Transverse colon (tissue), 4 donors: ENCODE data around the gene AHR. TPM values are rescaled to one million over a fixed set of nuclear protein-coding genes. Genes with fewer than 3 reads are reported as not detected.

Source experiments
- DNase-seq: peaks from one replicate; pipeline ENCODE4 v3.0.0-alpha.2; 2019
- H3K27ac ChIP-seq, 4 donors: fragments of 200-600 bp; sonication (generic); 2 replicates each; pipeline ENCODE4 v1.5.1; 2016 to 2018; ENCODE audit warnings: inconsistent platforms in 4 of 4
- H3K27me3 ChIP-seq: fragments of 200-600 bp; sonication (generic); 2 replicates; pipeline ENCODE4 v1.5.1; 2017; ENCODE audit warnings: inconsistent platforms
- H3K36me3 ChIP-seq, 4 donors: fragments of 200-600 bp; sonication (generic); 2 replicates each; pipeline ENCODE4 v1.5.1; 2017 to 2019; ENCODE audit warnings: inconsistent platforms in 4 of 4
- H3K4me1 ChIP-seq, 4 donors: fragments of 200-600 bp; sonication (generic); 2 replicates each; pipeline ENCODE4 v1.5.1; 2017 to 2020; ENCODE audit warnings: inconsistent platforms in 4 of 4
- H3K4me3 ChIP-seq, 4 donors: fragments of 200-600 bp; sonication (generic); 1 replicate in 1 of 4; 2 replicates in 3 of 4; pipeline versions ENCODE4 v1.5.1 to v1.6.1; 2017 to 2019; ENCODE audit warnings: inconsistent platforms in 4 of 4
- H3K9me3 ChIP-seq, 2 donors: fragments of 200-600 bp; sonication (generic); 2 replicates each; pipeline ENCODE4 v1.5.1; 2017 to 2019; ENCODE audit warnings: inconsistent platforms in 2 of 2
- EP300 ChIP-seq: sonication (generic); formaldehyde crosslinking; IDR thresholded peaks from one replicate; pipeline ENCODE4 v1.6.1; 2017; ENCODE audit warnings: antibody characterized with exemption, low read depth
- POLR2A ChIP-seq: fragments of 450-650 bp; IDR thresholded peaks from one replicate; pipeline ENCODE4 v1.6.1; 2016; ENCODE audit warnings: antibody characterized with exemption, mild to moderate bottlenecking, moderate library complexity
- POLR2AphosphoS5 ChIP-seq, 3 donors: sonication (generic); formaldehyde crosslinking; IDR thresholded peaks; one replicate each; pipeline ENCODE4 v1.6.1; 2016; ENCODE audit warnings: antibody characterized with exemption in 3 of 3
- WGBS, 2 donors: methylation state at CpG; one replicate each; pipeline ENCODE4 v1.1.5; 2018; ENCODE audit warnings: low coverage in 1 of 2; 5-methylcytosine and 5-hydroxymethylcytosine counted together
- in situ Hi-C, 4 donors: fragments of 200-750 bp; cut with MboI; loops; one replicate each; pipeline versions ENCODE4 v1.15.0 to v1.15.1; 2017; ENCODE audit warnings: low sequenced_read_pairs in 3 of 4, low pct_ligation_motif_present in 1 of 4, low pct_unique_long_range_greater_than_20kb in 1 of 4
- intact Hi-C: fragments of 100-400 bp; cut with DNase I; formaldehyde crosslinking; loops from one replicate; pipeline ENCODE4 v1.15.1; 2023; ENCODE audit warnings: low total_unique reads
- total RNA-seq, 4 donors: library from RNA; depleted of rRNA; stranded (reverse); fragments of >200 nt; gene quantifications; one replicate each; pipeline ENCODE4 v1.1.0, GENCODE V29; 2016
- TF ChIP-seq, protein P1 (sequence below), 5 experiments: fragments of 200-600 bp in 3 of 5; fragments of 450-650 bp in 2 of 5; sonication (generic) in 3 of 5; IDR thresholded peaks; 1 replicate in 2 of 5; 2 replicates in 3 of 5; pipeline ENCODE4 v1.5.1; 2016 to 2017; ENCODE audit warnings: antibody characterized with exemption in 5 of 5, inconsistent platforms in 3 of 5, mild to moderate bottlenecking in 2 of 5, moderate library complexity in 1 of 5

AHR gene
- total RNA-seq, 4 donors from 2014 or later = 18.1 to 54.6 (median 43.7) TPM

DNA sequence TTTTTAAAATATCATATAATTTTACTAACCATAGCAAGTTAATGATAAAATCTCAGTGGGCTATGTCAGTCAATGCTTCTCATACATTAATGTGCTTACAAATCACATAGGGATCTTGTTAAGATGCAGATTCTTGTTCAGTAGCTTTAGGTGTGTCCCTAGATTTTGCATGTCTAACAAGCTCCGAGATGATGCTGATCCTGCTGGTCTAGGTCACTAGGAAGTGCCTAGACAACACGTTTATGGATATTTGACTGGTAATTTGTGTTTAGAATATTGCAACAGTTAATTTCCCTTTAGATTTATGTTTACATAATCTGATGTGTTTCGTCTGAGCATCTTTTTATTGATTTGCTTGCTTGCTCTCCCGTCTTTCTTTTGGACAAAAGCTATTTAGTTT, 12.7 kb downstream of the AHR start:
- Histone ChIP-seq H3K9me3 (no peaks in the 10 kb centered on the region), H3K36me3 (peaks cover 0 to 13% (median 0%) of the 10 kb centered on the region in 4 donors), H3K27ac (no peak overlapping the region), H3K4me3 (no peak overlapping the region), H3K4me1 (peaks cover 0 to 21% (median 16%) of the 10 kb centered on the region in 4 donors), H3K27me3 (no peaks in the 10 kb centered on the region)
- no peak for DNase-seq
- TF ChIP-seq POLR2A (no peak), POLR2AphosphoS5 (IDR thresholded peaks at IDR 0.05) (no peak), EP300 (no peak)
- TF ChIP-seq, protein P1, sequence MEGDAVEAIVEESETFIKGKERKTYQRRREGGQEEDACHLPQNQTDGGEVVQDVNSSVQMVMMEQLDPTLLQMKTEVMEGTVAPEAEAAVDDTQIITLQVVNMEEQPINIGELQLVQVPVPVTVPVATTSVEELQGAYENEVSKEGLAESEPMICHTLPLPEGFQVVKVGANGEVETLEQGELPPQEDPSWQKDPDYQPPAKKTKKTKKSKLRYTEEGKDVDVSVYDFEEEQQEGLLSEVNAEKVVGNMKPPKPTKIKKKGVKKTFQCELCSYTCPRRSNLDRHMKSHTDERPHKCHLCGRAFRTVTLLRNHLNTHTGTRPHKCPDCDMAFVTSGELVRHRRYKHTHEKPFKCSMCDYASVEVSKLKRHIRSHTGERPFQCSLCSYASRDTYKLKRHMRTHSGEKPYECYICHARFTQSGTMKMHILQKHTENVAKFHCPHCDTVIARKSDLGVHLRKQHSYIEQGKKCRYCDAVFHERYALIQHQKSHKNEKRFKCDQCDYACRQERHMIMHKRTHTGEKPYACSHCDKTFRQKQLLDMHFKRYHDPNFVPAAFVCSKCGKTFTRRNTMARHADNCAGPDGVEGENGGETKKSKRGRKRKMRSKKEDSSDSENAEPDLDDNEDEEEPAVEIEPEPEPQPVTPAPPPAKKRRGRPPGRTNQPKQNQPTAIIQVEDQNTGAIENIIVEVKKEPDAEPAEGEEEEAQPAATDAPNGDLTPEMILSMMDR (IDR thresholded peaks at IDR 0.05) = no peak
- WGBS, 2 donors = 81 to 85% methylated on average over 4 of the region's 4 CpGs
- intact Hi-C loops (no loop called here), in situ Hi-C loops (loop anchor here in 3 of 4 donors (10.0 to 25.0 kb wide), 3 partner anchors 324 to 334 kb away; no protein-coding TSS in a partner anchor)

DNA sequence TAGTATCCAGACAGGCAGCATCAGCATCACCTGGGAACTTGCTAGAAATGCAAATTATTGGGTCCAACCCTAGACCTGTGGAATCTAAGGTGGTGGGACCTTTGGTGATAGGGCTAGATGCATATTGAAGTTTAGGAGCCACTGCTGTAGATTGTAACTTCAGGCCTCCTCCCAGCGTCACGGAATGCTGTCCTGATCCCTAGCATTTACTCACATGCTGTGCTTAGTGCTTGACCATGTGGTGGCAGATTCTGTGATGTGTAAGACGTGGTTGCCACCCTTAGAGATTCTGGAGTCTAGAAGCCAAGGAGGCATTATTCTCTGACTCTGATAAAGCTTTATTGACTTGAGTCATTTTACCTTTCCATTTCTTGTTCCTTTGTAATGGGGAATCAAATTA, 13.5 kb downstream of the AHR start:
- 75 to 82% methylated on average over 1 to 3 of the region's 3 CpGs for WGBS, 2 donors
- in situ Hi-C loops (loop anchor here in 3 of 4 donors (10.0 to 25.0 kb wide), 3 partner anchors 325 to 333 kb away; no protein-coding TSS in a partner anchor), intact Hi-C loops (no loop called here)

DNA sequence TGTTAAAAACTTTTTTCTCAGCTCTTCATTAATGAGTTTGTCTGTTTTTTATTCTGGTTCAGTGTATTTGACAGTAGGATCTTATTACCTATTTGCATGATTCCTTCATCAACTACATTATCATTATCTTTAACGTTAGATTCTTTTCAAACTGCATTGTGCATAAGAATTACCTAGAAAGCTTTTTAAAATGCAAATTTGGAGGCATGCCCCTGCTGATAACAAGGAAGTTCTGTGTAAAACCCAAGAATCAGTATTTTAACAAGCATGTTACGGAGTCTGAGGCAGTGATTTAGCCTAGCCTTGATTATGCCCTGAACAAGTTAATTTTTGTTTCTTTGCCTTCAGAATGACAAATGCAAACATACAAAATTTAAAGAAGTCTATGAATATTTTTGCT, 14.2 kb downstream of the AHR start:
- Histone ChIP-seq H3K4me3 (no peak overlapping the region), H3K27me3 (no peaks in the 10 kb centered on the region), H3K27ac (peak overlapping the region in 1 of 4 donors; percentile 1), H3K9me3 (no peaks in the 10 kb centered on the region), H3K4me1 (peaks cover 0 to 13% (median 8%) of the 10 kb centered on the region in 4 donors), H3K36me3 (peaks cover 0 to 13% (median 2%) of the 10 kb centered on the region in 4 donors)
- in situ Hi-C loops (loop anchor here in 3 of 4 donors (10.0 to 25.0 kb wide), 3 partner anchors 325 to 332 kb away; no protein-coding TSS in a partner anchor), intact Hi-C loops (no loop called here)
- no peak for TF ChIP-seq EP300
- no peak for TF ChIP-seq POLR2AphosphoS5 (IDR thresholded peaks at IDR 0.05)
- TF ChIP-seq POLR2A = no peak
- TF ChIP-seq, protein P1 (IDR thresholded peaks at IDR 0.05) = no peak
- no peak for DNase-seq
- 74 to 94% methylated on average over 2 of the region's 2 CpGs for WGBS, 2 donors

More for the DNA sequence above, 13.5 kb downstream of the AHR start:
- no peak for DNase-seq
- Histone ChIP-seq H3K36me3 (peaks cover 0 to 13% (median 2%) of the 10 kb centered on the region in 4 donors), H3K4me3 (no peak overlapping the region), H3K9me3 (no peaks in the 10 kb centered on the region), H3K27ac (no peak overlapping the region), H3K27me3 (no peaks in the 10 kb centered on the region), H3K4me1 (peaks cover 0 to 14% (median 11%) of the 10 kb centered on the region in 4 donors)
- TF ChIP-seq POLR2A (no peak), EP300 (no peak)

DNA sequence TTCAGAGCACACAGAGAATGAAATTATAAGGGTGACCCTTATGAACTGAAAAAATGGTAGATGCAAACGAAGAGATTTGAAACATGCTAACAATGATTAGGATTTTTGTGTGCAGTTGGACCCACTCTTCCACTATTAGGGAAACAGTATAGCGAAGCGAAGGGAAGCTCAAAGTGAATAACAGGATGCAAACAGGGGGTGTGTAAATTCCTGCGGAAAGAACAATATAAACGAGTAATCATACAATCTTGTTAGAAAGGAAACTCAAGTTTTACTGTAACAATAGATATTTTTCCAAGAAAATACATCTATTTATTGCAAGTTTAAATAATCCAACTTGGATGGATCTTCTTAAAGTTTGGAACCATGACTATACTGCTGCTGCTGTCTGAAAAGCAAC, 14.7 kb downstream of the AHR start:
- no peak for TF ChIP-seq POLR2AphosphoS5 (IDR thresholded peaks at IDR 0.05)
- TF ChIP-seq, protein P1 (IDR thresholded peaks at IDR 0.05) = no peak
- TF ChIP-seq POLR2A = no peak
- TF ChIP-seq EP300 = no peak

More for the DNA sequence above, 14.7 kb downstream of the AHR start:
- in situ Hi-C loops (loop anchor here in 3 of 4 donors (10.0 to 25.0 kb wide), 3 partner anchors 324 to 332 kb away; no protein-coding TSS in a partner anchor), intact Hi-C loops (no loop called here)
- H3K4me1 ChIP-seq = peaks cover 0 to 13% (median 8%) of the 10 kb centered on the region in 4 donors
- H3K36me3 ChIP-seq = peaks cover 0 to 13% (median 2%) of the 10 kb centered on the region in 4 donors
- DNase-seq = no peak
- H3K27ac ChIP-seq = no peak overlapping the region
- no peaks in the 10 kb centered on the region for H3K9me3 ChIP-seq
- no peak overlapping the region for H3K4me3 ChIP-seq
- 63 to 78% methylated on average over 4 to 5 of the region's 5 CpGs for whole genome bisulfite sequencing, 2 donors
- H3K27me3 ChIP-seq = no peaks in the 10 kb centered on the region
